H9 (cell line): ENCODE results near the gene TRIM23. TPM values are rescaled to one million over a fixed set of nuclear protein-coding genes. Genes with fewer than 3 reads are reported as not detected.
"Not testable (repeated sequence)": the region's sequence is repeated elsewhere in the genome, so short reads cannot be mapped to it uniquely, and the experiment has no call there.

Experiments
- DNase-seq: peaks from one replicate; pipeline ENCODE4 v3.0.0-alpha.2; 2017
- H2AFZ ChIP-seq: one replicate; pipeline ENCODE4 v1.6.1; 2013; ENCODE audit warnings: mild to moderate bottlenecking, low read length, control low read depth, moderate library complexity
- H2AK5ac ChIP-seq: 2 replicates; pipeline ENCODE4 v1.6.1; 2013; ENCODE audit warnings: low read length, control low read depth, mixed read lengths; ENCODE audit not compliant: insufficient read length
- H2BK120ac ChIP-seq: one replicate; pipeline ENCODE4 v1.6.1; 2013; ENCODE audit warnings: low read depth, mild to moderate bottlenecking, low read length, control low read depth, inconsistent platforms; ENCODE audit not compliant: poor library complexity, severe bottlenecking
- H2BK12ac ChIP-seq: 2 replicates; pipeline ENCODE4 v1.6.1; 2013; ENCODE audit warnings: low read length, control low read depth, mixed read lengths, low read depth; ENCODE audit not compliant: insufficient read length
- H2BK15ac ChIP-seq: 2 replicates; pipeline ENCODE4 v1.6.1; 2013; ENCODE audit warnings: low read depth, low read length, control low read depth
- H2BK20ac ChIP-seq: one replicate; pipeline ENCODE4 v1.6.1; 2013; ENCODE audit warnings: low read depth, mild to moderate bottlenecking, low read length, control low read depth, inconsistent platforms; ENCODE audit not compliant: poor library complexity, severe bottlenecking
- H2BK5ac ChIP-seq: 2 replicates; pipeline ENCODE4 v1.6.1; 2013; ENCODE audit warnings: low read length, control low read depth, mixed read lengths; ENCODE audit not compliant: insufficient read length
- H3K14ac ChIP-seq: 2 replicates; pipeline ENCODE4 v1.6.1; 2013; ENCODE audit warnings: low read length, control low read depth; ENCODE audit not compliant: insufficient read depth
- H3K18ac ChIP-seq: 2 replicates; pipeline ENCODE4 v1.6.1; 2013; ENCODE audit warnings: low read depth, mild to moderate bottlenecking, mixed read lengths, low read length, control low read depth; ENCODE audit not compliant: insufficient read length
- H3K23ac ChIP-seq: 2 replicates; pipeline ENCODE4 v1.6.1; 2013; ENCODE audit warnings: low read length, control low read depth, mixed read lengths, low read depth; ENCODE audit not compliant: insufficient read length
- H3K23me2 ChIP-seq: 2 replicates; pipeline ENCODE4 v1.6.1; 2013; ENCODE audit warnings: low read depth, mild to moderate bottlenecking, mixed read lengths, low read length, control low read depth; ENCODE audit not compliant: insufficient read length, poor library complexity, severe bottlenecking
- H3K27ac ChIP-seq: 2 replicates; pipeline ENCODE4 v1.5.1; 2013; ENCODE audit warnings: low read length, control low read depth, mixed read lengths, low read depth; ENCODE audit not compliant: insufficient read length
- H3K27me3 ChIP-seq: 2 replicates; pipeline ENCODE4 v1.6.1; 2013; ENCODE audit warnings: low read length, control low read depth, inconsistent platforms; ENCODE audit not compliant: insufficient read depth
- H3K4ac ChIP-seq: 2 replicates; pipeline ENCODE4 v1.6.1; 2013; ENCODE audit warnings: low read depth, mild to moderate bottlenecking, control low read depth, inconsistent platforms, low read length, moderate library complexity
- H3K4me1 ChIP-seq: 2 replicates; pipeline ENCODE4 v1.6.1; 2013; ENCODE audit warnings: low read length, control low read depth, inconsistent platforms; ENCODE audit not compliant: insufficient read depth
- H3K4me2 ChIP-seq: 2 replicates; pipeline ENCODE4 v1.6.1; 2013; ENCODE audit warnings: low read length, control low read depth, mixed read lengths; ENCODE audit not compliant: insufficient read length, insufficient read depth
- H3K56ac ChIP-seq: 2 replicates; pipeline ENCODE4 v1.6.1; 2013; ENCODE audit warnings: low read depth, mild to moderate bottlenecking, mixed read lengths, low read length, control low read depth; ENCODE audit not compliant: insufficient read length
- H3K79me1 ChIP-seq: 2 replicates; pipeline ENCODE4 v1.6.1; 2013; ENCODE audit warnings: low read depth, mild to moderate bottlenecking, moderate library complexity, low read length, control low read depth, inconsistent platforms; ENCODE audit not compliant: insufficient read depth, poor library complexity, severe bottlenecking
- H3K79me2 ChIP-seq: 2 replicates; pipeline ENCODE4 v1.6.1; 2013; ENCODE audit warnings: low read length, control low read depth, inconsistent platforms; ENCODE audit not compliant: insufficient read depth
- H3K9ac ChIP-seq: 2 replicates; pipeline ENCODE4 v1.6.1; 2013; ENCODE audit warnings: low read length, control low read depth, mixed read lengths; ENCODE audit not compliant: insufficient read length; ENCODE audit errors: extremely low read depth
- H3K9me3 ChIP-seq: one replicate; pipeline ENCODE4 v1.6.1; 2013; ENCODE audit warnings: low read depth, low read length, inconsistent platforms; ENCODE audit not compliant: control insufficient read depth
- H3T11ph ChIP-seq: one replicate; pipeline ENCODE4 v1.6.1; 2013; ENCODE audit warnings: mild to moderate bottlenecking, low read length, control low read depth, inconsistent platforms
- H4K20me1 ChIP-seq: one replicate; pipeline ENCODE4 v1.6.1; 2013; ENCODE audit not compliant: control insufficient read depth, insufficient read length, insufficient read depth
- H4K5ac ChIP-seq: 2 replicates; pipeline ENCODE4 v1.6.1; 2013; ENCODE audit warnings: low read depth, mild to moderate bottlenecking, mixed read lengths, low read length, control low read depth; ENCODE audit not compliant: insufficient read length
- H4K8ac ChIP-seq: replicated peaks from 2 replicates; pipeline ENCODE4 v1.6.1; 2013; ENCODE audit warnings: low read length, control low read depth, mixed read lengths, low read depth; ENCODE audit not compliant: insufficient read length
- H4K91ac ChIP-seq: 2 replicates; pipeline ENCODE4 v1.6.1; 2013; ENCODE audit warnings: low read depth, mild to moderate bottlenecking, moderate library complexity, mixed read lengths, low read length, control low read depth; ENCODE audit not compliant: insufficient read length
- H3K27ac Mint-ChIP-seq, 3 experiments: 2 replicates in 2 of 3; 3 replicates in 1 of 3; pipeline ENCODE4 v1.8.0; 2020 to 2021; ENCODE audit warnings: mixed read lengths in 3 of 3, mild to moderate bottlenecking in 1 of 3, moderate library complexity in 1 of 3
- H3K27me3 Mint-ChIP-seq: 2 replicates; pipeline ENCODE4 v1.8.0; 2021; ENCODE audit warnings: low read depth, mild to moderate bottlenecking, moderate library complexity, mixed read lengths
- H3K36me3 Mint-ChIP-seq, 3 experiments: 2 replicates in 2 of 3; 3 replicates in 1 of 3; pipeline ENCODE4 v1.8.0; 2020 to 2021; ENCODE audit warnings: low read depth in 3 of 3, mixed read lengths in 3 of 3; ENCODE audit not compliant: insufficient read depth in 1 of 3
- H3K4me1 Mint-ChIP-seq, 2 experiments: 2 replicates each; pipeline ENCODE4 v1.8.0; 2020; ENCODE audit warnings: mixed read lengths in 2 of 2
- H3K4me3 Mint-ChIP-seq, 2 experiments: 2 replicates in 1 of 2; 3 replicates in 1 of 2; pipeline ENCODE4 v1.8.0; 2020 to 2021; ENCODE audit warnings: mild to moderate bottlenecking in 2 of 2, mixed read lengths in 2 of 2, moderate library complexity in 1 of 2
- H3K9me3 Mint-ChIP-seq, 2 experiments: 2 replicates in 1 of 2; 3 replicates in 1 of 2; pipeline ENCODE4 v1.8.0; 2020; ENCODE audit warnings: mild to moderate bottlenecking in 2 of 2, mixed read lengths in 2 of 2, moderate library complexity in 1 of 2
- CTCF ChIP-seq: fragments of 200-600 bp; sonication (generic); conservative IDR thresholded peaks from 3 replicates; pipeline ENCODE4 v1.8.0; 2021; ENCODE audit warnings: antibody characterized with exemption, mild to moderate bottlenecking
- WGBS: extraction: QIAGEN DNeasy Blood & Tissue Kit; methylation state at CpG from one replicate; pipeline ENCODE4 v1.1.7; 2013; ENCODE audit warnings: missing lambda C conversion rate, low lambda C conversion rate, mixed read lengths; ENCODE audit not compliant: insufficient read length; ENCODE audit errors: extremely low coverage; 5-methylcytosine and 5-hydroxymethylcytosine counted together
- total RNA-seq: library from RNA; stranded (reverse); gene quantifications from 2 replicates; pipeline ENCODE4 v1.2.1, GENCODE V29; 2021

The TRIM23 gene
- total RNA-seq, 1 experiment from 2014 or later, result 12.9 TPM

- no peaks in the 10 kb centered on the region for H4K20me1 ChIP-seq
- no CpG with 5 or more reads among the region's 3 CpGs for WGBS
- no peak overlapping the region for H2AFZ ChIP-seq
- H3K4me2 ChIP-seq, result no peak overlapping the region
- no peak overlapping the region for H2BK15ac ChIP-seq
- Mint-ChIP-seq H3K27me3 (no peaks in the 10 kb centered on the region), H3K36me3 (peaks cover 7 to 50% (median 37%) of the 10 kb centered on the region in 3 experiments; a peak in 6 of 7 replicates), H3K27ac (no peak overlapping the region), H3K4me3 (no peak overlapping the region), H3K4me1 (no peaks in the 10 kb centered on the region), H3K9me3 (no peaks in the 10 kb centered on the region)
- H3K79me1 ChIP-seq, result no peaks in the 10 kb centered on the region
- H2BK20ac ChIP-seq, result no peak overlapping the region
- no peak overlapping the region for H3T11ph ChIP-seq
- H2BK5ac ChIP-seq, result no peak overlapping the region
- no peak overlapping the region for H3K27ac ChIP-seq
- no peak overlapping the region for H3K23ac ChIP-seq
- H4K5ac ChIP-seq, result no peak overlapping the region
- H2BK120ac ChIP-seq, result no peak overlapping the region
- no peaks in the 10 kb centered on the region for H3K79me2 ChIP-seq
- no peak overlapping the region for H3K14ac ChIP-seq
- H3K9ac ChIP-seq, result no peak overlapping the region
- H3K9me3 ChIP-seq, result no peaks in the 10 kb centered on the region
- TF ChIP-seq CTCF, result no peak
- no peak overlapping the region for H2AK5ac ChIP-seq
- no peak overlapping the region for H4K8ac ChIP-seq
- H3K18ac ChIP-seq, result no peak overlapping the region
- H3K27me3 ChIP-seq, result no peaks in the 10 kb centered on the region
- H3K56ac ChIP-seq, result no peak overlapping the region
- H4K91ac ChIP-seq, result no peak overlapping the region
- no peak overlapping the region for H3K4ac ChIP-seq
- H3K4me1 ChIP-seq, result no peaks in the 10 kb centered on the region
- no peak for DNase-seq
- no peak overlapping the region for H2BK12ac ChIP-seq
- no peaks in the 10 kb centered on the region for H3K23me2 ChIP-seq
These were observed 12.6 kb downstream of the TRIM23 start for GRCh38 chr5:65611524-65611923.

- DNase-seq, H3K27ac ChIP-seq, H2BK120ac ChIP-seq, H3K4me3 Mint-ChIP-seq, H3K23ac ChIP-seq, H3K27me3 ChIP-seq, H3K27me3 Mint-ChIP-seq, H3K4me2 ChIP-seq, H3K4me1 ChIP-seq, H3K79me1 ChIP-seq, H2BK5ac ChIP-seq, H2BK20ac ChIP-seq, H4K8ac ChIP-seq, H3K27ac Mint-ChIP-seq, H2AFZ ChIP-seq, H3K23me2 ChIP-seq, H2AK5ac ChIP-seq, H2BK12ac ChIP-seq, H2BK15ac ChIP-seq, H3K4ac ChIP-seq, H4K5ac ChIP-seq, H3K14ac ChIP-seq, H4K91ac ChIP-seq, H3T11ph ChIP-seq, H3K9me3 ChIP-seq, H3K79me2 ChIP-seq, H3K56ac ChIP-seq, H3K9ac ChIP-seq, H4K20me1 ChIP-seq, H3K18ac ChIP-seq, H3K4me1 Mint-ChIP-seq: not testable (repeated sequence)
- Mint-ChIP-seq H3K9me3 (peaks cover 17 to 26% of the 10 kb centered on the region in 2 experiments), H3K36me3 (peaks cover 48 to 66% (median 61%) of the 10 kb centered on the region in 3 experiments)
- no CpG with 5 or more reads among the region's 1 CpG for WGBS
These were observed 22.4 kb downstream of the TRIM23 start for GRCh38 chr5:65601761-65602160.
